ENCODE data around the gene ZNF385B.

The ZNF385B gene

GRCh38 chr2:179619947-179620467 lies 241.4 kb downstream of the ZNF385B start:
- DNase-seq = no peak

- no peak for DNase-seq
Measured at GRCh38 chr2:179614121-179614520, 247.3 kb downstream of the ZNF385B start.

GRCh38 chr2:179613701-179614100 lies 247.7 kb downstream of the ZNF385B start:
- no peak for DNase-seq

- DNase-seq = no peak
Measured at GRCh38 chr2:179613299-179613651, 248.1 kb downstream of the ZNF385B start.

- DNase-seq = no peak
Measured at GRCh38 chr2:179612591-179613298, 248.7 kb downstream of the ZNF385B start.

DNA sequence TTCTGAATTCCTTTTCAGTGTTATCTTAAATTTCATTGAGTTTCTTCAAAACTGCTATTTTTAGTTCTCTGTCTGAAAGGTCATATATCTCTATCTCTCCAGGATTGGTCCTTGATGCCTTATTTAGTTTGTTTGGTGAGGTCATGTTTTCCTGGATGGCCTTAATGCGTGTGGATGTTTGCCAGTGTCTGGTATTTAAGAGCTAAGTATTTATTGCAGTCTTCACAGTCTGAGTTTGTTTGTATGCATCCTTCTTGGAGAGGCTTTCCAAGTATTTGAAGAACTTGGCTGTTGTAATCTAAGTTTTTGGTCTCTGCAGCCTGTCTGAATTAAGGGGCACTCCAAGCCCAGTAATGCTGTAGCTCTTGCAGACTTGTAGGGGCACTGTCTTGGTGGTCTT lies 249.3 kb downstream of the ZNF385B start:
- no peak for DNase-seq

- DNase-seq = no peak
Measured at GRCh38 chr2:179606141-179606540, 255.3 kb downstream of the ZNF385B start.

DNA sequence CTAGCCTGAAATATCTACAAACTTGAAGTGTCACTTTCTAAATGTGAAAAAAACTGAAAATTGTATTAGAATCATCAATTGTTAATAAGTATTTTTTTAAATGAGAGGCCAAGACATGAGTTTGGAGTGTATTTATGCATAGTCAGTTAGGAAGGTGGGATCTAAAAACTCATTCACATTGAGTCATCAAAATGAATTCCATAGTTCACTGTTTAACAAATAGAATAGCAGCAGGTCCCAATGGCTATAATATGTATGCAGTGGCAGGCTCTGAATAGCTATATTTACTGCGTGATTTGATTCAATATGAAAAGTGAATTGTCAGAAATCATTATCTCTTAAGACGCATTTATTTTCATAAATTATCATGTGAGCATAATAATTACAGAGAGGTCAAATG lies 256.1 kb downstream of the ZNF385B start:
- no peak for DNase-seq

GRCh38 chr2:179604598-179604997 lies 256.8 kb downstream of the ZNF385B start:
- no peak for DNase-seq

DNA sequence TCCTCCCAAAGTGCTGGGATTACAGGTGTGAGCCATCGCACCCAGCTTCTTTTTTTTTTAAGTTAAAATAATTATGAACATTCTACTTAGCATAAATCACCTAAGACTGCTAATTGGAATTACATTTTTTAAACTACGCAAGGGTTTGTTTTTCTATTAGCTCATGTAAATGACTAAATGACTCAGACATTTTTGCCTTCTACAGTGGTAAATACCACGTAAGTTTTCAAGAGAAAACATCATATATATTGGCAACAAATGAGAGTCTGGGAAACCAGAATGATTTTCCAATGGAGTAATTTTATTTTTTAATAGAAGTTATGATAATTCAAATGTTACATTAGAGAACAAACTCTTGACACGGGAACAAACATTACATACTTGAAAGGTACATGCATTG lies 259.0 kb downstream of the ZNF385B start:
- no peak for DNase-seq

DNA sequence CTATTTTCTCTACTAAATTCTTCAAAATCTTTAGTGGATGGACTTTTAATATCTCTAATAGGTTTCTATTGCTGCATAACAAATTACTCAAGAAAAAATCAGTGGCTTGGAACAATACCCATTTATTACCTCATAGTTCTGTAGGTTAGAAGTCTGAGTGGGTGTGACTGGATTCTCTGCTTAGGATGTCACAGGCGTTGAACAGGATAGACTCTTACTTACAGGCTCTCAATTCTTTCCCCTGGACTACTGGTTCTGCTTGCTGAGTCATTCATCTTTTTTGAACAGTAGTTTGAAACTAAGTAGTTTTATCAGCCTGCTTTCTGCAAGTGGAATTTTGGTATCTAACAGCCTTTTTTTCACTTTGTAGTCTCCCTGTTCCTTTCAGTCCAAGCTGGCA lies 265.4 kb downstream of the ZNF385B start:
- DNase-seq = no peak

DNA sequence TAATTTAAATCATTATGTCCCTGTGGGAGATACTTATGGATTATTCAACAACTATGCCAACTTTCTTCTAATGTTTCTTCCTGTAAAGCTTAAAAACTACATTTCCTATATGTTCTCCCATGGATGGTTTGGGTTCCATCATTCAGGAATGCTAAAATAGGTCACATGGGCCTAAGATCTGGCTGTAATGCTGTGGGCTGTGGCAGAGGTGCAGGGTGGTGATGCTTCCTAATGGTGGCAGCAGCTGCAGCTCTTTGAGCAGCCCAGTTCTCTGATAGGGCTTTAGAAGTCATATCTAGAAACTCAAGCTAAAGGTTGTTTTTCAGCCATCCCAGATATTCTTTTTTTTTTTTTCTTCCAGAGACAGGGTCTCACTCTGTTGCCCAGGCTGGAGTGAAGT lies 266.1 kb downstream of the ZNF385B start:
- no peak for DNase-seq

- DNase-seq = no peak
Measured at GRCh38 chr2:179594268-179595112, 266.9 kb downstream of the ZNF385B start.

- DNase-seq = no peak
Measured at GRCh38 chr2:179593323-179593722, 268.1 kb downstream of the ZNF385B start.

- no peak for DNase-seq
Measured at GRCh38 chr2:179592167-179592936, 269.1 kb downstream of the ZNF385B start.

- no peak for DNase-seq
Measured at GRCh38 chr2:179591690-179592089, 269.7 kb downstream of the ZNF385B start.

GRCh38 chr2:179588486-179589145 lies 272.8 kb downstream of the ZNF385B start:
- DNase-seq = no peak

GRCh38 chr2:179584760-179585159 lies 276.7 kb downstream of the ZNF385B start:
- DNase-seq = no peak

DNA sequence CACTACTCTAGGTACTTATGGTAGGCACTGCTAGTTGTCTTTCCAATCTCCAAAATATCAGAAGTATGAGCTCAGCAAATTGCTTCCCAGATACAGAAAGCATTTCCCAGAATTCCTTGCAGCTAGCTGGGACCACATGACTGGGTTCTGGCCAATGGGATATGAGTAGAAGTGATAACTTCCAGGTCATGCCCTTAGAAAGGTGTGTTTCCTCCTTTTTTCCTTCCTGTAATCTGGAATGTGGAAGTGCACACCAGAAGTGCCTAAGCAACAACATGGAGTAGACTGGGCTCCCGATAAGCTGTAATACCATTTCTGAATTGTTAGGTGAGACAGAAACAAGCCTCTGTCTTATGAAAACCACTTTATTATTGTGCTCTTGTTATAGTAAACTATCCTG lies 279.8 kb downstream of the ZNF385B start:
- no peak for DNase-seq

GRCh38 chr2:179580378-179581146 lies 280.9 kb downstream of the ZNF385B start:
- no peak for DNase-seq

- no peak for DNase-seq
Measured at GRCh38 chr2:179579800-179580199, 281.6 kb downstream of the ZNF385B start.

All from NCI-H774 (cell line).